Stimulated activated CD8-positive, alpha-beta memory T cell treated with anti-CD3 and anti-CD28 coated beads, Interleukin-7, amount 100 ng/mL, for 24 hours (primary cell): Measurements from ENCODE around the gene RLF.
A peak's percentile ranks its signal among the peaks of the same experiment; 100 is the strongest.

Experiments used
- DNase-seq: peaks from one replicate; pipeline ENCODE4 v3.0.0-alpha.2; 2020; ENCODE audit warnings: low read depth

The RLF gene, protein sequence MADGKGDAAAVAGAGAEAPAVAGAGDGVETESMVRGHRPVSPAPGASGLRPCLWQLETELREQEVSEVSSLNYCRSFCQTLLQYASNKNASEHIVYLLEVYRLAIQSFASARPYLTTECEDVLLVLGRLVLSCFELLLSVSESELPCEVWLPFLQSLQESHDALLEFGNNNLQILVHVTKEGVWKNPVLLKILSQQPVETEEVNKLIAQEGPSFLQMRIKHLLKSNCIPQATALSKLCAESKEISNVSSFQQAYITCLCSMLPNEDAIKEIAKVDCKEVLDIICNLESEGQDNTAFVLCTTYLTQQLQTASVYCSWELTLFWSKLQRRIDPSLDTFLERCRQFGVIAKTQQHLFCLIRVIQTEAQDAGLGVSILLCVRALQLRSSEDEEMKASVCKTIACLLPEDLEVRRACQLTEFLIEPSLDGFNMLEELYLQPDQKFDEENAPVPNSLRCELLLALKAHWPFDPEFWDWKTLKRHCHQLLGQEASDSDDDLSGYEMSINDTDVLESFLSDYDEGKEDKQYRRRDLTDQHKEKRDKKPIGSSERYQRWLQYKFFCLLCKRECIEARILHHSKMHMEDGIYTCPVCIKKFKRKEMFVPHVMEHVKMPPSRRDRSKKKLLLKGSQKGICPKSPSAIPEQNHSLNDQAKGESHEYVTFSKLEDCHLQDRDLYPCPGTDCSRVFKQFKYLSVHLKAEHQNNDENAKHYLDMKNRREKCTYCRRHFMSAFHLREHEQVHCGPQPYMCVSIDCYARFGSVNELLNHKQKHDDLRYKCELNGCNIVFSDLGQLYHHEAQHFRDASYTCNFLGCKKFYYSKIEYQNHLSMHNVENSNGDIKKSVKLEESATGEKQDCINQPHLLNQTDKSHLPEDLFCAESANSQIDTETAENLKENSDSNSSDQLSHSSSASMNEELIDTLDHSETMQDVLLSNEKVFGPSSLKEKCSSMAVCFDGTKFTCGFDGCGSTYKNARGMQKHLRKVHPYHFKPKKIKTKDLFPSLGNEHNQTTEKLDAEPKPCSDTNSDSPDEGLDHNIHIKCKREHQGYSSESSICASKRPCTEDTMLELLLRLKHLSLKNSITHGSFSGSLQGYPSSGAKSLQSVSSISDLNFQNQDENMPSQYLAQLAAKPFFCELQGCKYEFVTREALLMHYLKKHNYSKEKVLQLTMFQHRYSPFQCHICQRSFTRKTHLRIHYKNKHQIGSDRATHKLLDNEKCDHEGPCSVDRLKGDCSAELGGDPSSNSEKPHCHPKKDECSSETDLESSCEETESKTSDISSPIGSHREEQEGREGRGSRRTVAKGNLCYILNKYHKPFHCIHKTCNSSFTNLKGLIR (N-terminal part only)

DNA sequence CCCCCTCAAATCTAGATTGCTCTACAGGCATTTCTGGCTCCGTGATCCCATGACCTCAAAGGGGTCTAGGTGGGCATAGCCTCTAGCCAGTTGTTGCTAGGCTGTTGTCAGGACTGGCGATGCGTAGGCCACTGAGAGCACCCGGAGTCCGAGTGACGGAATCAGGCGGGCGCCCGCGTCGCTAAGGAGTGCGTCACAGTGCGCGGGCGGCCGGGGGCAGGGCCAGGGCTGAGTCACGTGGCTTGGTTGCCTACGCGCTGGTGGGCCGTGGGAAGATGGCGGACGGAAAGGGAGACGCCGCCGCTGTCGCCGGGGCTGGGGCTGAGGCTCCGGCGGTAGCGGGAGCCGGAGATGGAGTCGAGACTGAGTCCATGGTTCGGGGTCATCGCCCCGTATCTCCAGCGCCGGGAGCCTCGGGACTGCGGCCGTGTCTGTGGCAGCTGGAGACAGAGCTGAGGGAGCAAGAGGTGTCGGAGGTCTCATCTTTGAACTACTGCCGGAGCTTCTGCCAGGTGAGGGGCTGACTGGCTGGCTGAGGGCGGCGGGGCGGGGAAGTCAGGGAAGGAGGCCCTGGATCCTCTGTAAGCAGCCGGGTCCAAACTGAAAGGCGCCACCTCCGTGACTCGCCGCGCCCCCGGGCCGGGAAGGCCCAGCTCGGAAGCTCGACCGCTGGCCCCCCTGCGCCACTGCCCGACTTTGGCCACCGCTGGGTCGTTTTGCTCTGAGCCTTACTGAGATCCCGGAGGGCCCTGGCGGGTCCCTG is at the start of gene RLF:
TSS of gene RLF (plus strand) at position 263 of the 763 bp plus-strand sequence. CDS start at position 276, 13 bp downstream.
- DNase-seq = peak; percentile 91

DNA sequence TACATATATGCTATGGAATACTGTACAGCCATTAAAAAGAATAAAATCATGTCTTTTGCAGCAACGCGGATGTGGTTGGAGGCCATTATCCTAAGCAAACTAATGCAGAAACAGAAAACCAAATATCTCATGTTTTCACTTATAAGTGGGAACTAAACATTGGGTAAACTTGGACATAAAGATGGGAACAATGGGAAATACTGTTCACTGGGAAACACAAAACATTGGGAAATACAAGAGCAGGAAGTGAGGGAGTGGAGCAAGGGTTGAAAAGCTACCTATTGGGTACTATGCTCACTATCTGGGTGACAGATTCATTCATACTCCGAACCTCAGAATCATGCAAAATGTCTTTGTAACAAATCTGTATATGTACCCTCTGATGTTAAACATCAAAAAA is 46.8 kb upstream of the RLF start:
- DNase-seq = no peak

DNA sequence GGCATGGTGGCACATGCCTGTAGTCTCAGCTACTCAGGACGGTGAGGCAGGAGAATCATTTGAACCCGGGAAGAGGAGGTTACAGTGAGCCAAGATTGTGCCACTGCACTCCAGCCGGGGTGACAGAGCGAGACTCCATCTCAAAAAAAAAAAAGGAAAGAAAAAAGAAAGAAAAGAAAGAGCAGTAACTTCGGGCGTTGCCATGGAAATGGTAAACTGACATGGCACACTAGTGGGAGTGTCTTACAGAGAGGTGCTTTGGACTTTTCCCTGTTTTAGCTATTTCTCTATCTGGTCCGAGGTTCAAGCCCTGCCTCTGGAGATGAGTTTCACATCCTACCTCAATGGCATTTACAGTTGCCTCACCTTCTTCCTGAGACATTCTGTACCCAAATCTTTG is 41.1 kb upstream of the RLF start:
- no peak for DNase-seq

DNA sequence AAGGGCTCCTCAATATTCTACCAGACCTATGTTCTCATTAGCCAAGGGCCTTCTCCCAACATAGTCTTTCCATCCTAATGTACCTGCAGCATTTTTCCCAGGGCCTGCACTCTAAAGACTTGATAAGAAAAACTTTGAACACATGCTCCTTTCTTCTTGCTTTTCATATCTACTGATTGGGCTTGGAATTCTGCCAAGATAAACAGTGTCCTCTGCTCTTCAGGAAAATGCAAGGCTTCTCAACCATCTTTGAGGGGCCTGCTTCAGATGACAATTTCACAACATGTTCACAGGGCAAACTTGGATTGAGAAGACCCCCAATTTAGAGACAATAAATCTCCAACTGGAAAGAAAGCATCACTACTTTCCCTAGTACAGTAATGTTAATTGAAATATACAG is 38.3 kb upstream of the RLF start:
- no peak for DNase-seq

DNA sequence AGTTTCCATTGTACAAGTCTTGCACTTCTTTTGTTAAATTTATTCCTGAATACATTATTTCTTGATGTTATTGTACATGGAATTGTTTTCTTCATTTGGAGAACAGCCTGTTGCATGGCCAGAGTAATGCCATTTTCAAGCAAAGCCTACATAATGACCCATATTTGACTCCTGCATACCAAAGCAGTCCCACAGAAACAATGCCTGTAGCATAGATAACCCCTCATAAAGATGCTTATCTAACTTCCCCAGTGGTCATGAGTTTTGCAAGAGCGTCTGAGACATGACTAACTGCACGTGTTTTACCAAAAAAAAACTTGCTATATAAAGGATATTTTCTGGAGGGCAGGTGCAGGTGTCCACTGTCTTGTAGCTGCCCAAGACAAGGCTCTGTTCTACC is 30.3 kb upstream of the RLF start:
- DNase-seq = no peak

DNA sequence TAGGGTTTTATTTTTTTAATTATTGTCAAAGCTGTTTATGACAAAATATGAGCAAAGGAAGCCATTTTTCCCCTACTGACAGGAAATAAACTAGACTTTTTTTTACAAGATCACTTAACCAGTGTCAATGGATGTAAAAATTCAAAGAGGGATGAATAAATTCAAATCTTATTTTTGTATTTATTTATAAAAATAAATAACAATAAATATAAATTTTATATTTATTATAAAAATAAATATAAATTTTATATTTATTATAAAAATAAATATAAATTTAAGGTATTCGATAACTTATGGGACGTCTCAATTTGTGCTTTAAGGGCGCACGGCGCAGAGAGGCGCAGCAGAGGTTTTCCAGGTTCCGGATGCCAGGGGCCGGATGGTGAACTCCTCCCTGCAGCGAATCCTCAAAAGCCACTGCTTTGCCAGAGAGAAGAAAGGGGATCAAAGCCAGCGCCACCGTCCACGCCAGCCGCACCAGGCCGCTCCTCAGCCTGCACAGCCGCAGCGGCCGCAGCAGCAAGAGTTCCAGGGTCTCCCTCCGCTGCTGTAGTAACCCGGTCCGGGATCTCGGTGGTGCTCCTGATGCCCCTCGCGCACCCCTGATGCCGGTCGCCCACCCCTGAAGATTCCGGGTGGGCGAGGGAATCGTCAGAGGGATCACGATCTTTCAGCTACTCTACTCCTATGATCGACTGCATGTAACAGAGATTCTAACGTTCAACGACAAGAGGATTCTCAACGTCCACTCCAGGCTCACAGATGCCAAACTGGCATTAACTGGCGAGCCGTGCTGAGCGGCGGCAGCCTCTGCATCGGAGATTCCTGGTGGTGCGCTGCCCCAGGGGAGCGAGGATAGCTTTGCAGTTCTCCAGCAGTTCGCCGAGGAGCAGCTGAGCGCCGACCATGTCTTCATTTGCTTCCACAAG is 28.5 kb upstream of the RLF start:
- no peak for DNase-seq

DNA sequence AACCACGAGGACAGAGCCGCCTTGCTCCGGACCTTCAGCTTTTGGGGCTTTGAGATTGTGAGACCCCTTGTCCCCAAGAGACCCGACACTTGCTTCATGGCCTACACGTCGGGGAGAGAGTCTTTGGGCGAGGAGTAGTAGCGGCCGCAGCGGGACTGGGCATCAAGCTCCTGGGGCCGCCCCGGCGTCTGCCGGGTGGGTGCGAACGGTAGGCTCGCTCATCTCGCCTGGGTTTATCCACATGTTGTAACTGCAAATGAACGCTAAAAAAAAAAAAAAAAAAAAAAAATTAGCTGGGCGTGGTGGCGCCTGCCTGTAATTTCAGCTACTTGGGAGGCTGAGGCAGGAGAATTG is 27.9 kb upstream of the RLF start:
- DNase-seq = no peak

DNA sequence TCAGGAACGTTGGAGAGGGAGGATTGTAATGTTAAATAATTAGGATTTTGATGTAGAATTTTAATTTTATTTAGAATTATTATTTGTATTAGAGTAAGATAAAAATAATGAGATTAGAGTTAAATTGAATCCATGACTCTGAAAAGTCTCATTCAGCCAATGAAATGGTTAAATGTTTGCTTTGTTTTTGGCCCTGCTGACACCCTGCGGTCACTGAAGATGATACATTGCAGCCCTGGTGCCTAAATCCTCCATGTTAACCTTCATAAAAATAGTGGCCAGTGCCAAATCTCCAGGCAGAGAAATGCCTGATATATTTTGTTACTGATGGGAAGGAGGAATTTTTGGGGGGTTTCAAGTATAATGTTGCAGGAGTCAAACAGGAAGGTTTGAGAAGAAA is 27.3 kb upstream of the RLF start:
- DNase-seq = no peak

DNA sequence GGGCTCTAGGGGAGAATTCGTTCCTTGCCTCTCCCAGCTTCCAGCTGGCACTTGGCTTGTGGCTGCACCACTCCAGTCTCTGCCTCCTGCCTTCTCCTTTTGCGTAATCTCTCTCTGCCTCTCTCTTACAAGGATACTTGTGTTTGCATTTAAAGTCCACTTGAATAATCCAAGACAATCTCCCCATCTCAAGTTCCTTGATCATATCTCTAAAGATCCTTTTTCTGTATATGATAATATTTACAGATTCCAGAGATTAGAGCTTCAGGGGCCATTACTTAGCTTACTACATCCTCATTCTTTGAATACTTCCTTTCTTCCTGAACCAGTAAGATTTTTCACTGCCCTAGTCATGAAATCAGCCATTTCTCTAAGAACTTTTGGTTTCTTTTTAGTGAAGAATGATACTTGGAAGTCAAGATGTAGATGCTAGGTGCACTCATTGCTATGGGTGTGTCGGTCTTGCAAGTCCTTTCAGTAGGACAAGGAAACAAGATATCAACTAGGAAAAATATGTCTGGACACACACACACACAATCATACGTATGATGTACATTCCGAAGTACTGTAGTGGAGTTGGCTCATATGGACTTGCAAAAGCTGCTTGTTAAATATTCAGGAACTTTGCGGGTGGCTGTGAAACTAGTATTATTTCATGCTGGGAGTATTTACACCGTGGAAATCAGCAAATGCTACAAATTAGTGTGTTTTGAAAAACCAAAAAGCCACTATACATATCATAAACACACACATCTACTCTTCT is 20.8 kb upstream of the RLF start:
- no peak for DNase-seq

DNA sequence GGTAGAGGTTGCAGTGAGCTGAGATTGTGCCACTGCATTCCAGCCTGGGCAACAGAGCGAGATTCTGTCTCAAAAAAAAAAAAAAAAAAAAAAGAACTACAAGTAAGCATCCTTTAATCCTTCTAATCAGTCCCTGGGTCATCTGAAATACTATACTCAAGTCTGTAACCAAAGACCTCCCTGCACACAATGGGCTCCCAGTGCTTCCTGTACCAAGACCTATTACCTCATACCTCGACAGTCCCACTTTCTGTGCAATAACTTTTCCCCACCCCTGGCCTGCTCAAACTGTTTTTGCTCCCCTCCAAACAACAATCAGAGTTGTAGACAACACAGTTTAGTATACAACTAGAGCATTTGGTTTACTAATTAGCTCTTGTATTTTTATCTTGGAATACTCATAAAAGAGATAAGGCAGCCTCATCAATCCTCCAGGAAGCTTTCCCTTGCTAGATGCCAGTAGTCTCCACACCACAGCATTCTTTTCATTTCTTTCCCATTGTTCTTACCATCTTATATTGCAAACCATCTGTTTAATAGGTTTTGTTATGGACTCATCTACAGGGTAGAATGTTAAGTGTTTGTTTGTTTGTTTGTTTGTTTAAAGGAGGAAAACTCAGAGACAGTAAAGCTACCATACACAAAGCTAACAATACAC is 19.2 kb upstream of the RLF start:
- no peak for DNase-seq

DNA sequence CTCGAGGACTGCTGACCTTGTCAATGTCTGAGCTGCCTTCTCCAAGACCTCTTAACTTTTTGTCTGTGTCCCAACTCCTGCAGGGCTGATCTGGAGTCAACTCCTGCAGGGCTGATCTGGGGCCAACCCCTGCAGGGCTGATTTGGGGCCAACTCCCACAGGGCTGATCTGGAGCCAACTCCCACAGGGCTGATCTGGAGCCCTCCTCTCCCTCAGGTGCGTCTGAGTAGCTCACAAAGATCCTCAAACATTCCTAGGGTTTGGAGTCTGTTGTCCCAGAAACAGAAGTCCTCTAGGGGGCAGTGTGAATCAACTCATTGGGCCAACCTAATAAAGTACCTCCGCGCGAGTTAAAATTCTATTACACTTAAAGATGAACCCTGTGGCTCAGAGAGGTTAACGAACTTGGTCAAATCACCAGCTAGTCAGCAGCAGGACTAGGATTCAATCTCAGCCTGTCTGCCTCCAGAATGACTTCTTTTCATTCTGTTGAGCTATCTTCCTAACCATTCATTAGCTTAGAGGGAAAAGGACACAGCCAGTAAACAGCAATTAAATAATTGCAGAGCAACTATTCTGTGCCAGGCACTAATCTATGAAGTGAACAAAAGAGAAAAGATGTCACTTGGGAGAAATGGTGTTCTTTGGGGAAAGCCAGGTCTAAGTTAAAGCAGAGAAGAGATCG is 17.2 kb upstream of the RLF start:
- no peak for DNase-seq

DNA sequence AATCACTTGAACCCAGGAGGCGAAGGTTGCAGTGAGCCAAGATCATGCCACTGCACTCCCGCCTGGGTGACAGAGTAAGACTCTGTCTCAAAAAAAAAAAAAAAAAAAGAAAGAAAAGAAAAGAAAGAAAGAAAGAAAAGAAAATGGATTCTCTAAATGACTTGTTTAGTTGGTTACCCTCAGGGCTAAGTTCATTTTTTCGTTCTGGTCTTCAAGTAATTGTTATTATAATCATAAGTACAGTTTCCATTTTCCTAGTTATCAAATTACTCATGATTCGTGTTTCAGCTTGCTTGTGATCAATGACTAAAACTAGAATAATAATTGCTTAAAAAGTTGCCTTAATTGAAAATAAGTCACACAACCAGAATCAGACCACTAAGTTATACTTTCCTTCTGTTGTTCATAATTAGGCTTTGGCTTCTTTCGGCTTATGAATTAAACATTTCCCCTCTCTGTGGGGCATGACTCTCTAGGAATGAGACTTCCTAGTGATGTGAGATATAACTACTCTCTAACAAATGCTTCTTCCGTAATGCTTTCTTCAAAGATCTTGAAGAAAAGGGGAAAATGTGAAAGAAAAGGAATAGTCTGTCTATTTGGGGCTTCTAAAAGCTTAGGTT is 9.6 kb upstream of the RLF start:
- no peak for DNase-seq

DNA sequence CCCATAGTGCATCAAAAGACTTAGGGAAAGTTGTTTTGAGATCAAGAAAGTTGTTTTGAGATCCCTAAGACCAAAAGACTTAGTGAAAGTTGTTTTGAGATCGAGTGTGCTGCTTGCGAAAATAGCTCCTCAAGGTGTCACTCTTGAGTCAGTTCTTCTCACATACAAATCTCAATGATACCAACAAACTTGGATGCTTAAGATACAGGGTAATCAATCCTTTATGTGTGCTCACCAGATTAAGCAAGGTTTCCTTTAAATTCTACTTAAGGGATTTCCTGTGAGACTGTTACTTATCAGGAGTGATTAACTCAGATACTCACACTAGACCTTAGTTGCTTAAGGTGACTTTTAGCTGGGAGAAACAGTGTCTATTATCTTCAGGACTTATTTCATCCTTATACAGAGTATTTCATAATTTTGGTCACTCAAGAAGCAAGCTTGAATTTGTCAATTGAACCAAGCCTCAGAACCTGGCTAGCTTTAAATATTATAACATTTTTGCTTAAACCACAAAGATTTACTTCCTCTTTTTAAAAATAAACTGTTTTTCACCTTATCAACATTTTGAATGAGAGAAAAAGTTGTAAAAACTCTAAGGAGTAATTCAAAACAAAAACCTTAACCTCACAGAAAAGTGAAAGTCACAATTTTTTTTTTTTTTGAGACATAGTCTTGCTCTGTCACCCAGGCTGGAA is 8.0 kb upstream of the RLF start:
- DNase-seq = no peak

DNA sequence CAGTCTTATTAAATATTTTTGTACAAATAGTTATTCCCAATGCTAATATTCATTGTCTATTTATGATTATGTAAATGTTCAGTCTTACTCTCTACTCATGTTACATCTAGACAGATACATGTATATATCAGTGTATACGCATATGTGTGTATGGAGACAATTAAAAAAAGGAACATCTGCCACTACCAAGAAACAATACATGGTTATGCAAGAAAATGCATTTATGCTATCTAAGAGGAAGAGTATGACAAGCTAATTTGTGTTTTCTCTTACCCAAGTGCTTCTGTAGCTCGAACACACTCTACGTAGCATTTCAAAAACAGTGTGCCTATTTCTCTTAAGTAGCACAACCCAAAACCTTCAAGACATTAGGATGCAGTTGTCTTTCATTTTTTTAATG is 6.1 kb upstream of the RLF start:
- no peak for DNase-seq

DNA sequence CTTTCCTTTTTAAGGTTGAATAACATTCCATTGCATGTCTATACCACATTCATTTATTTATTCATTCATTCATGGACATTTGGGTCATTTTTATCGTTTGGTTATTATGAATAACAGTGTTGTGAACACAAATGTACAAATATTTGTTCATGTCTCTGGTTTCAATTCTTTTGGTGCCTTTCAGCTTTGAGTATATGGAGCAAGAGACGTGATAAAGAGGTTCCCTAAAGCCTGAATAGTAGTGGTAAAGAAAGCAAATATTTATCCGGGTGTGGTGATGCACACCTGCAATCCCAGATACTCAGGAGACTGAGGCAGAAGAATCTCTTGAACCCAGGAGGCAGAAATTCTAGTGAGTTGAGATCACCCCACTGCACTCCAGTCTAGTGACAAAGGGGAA is 5.3 kb upstream of the RLF start:
- no peak for DNase-seq

DNA sequence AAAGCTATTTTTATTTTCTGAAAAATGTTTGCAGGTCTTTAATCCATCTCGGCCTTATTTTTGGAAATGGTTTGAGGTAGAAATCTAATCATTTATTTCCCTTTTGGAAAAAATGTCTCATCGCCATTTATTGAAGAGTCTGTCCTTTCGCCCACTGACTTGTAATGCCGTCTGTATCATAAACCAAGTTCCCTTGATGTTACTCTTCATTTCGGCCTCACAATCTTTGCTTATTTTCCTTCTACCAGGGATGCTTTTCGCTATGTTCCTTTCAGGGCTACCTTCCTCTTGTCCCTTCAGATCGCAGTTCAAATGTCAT is 422 bp upstream of the RLF start:
- no peak for DNase-seq

DNA sequence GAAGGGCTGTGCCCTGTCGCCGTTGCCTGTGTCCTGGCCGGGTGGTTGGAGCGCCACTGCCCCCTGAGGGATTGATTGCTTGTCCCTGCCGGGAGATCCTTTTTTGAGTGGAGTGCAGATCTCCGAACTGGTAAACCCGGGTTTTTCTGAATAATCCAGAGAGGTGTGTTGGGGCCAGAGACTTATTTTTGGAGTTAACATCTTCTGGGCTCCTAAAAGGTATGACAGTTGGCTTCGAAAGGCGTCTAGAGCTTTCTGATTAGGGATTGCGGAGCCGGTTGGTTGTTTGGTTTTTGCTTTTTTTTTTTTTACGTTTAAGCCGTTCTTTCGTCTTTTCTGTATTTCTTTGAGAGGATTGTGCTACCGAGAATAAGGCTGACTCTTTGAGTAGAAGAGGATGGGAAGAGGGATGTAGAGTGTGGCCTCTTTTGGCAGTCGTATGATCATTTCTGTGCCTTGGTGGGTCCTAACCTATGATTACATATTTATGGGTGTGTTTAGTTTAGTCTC is 756 bp downstream of the RLF start:
- DNase-seq = no peak
